ENCODE data around the gene ABHD17C.
A peak's percentile ranks its signal among the peaks of the same experiment; 100 is the strongest.

ABHD17C gene

GRCh38 chr15:80790236-80790635 is 95.1 kb downstream of the ABHD17C start:
- no peak for DNase-seq

DNA sequence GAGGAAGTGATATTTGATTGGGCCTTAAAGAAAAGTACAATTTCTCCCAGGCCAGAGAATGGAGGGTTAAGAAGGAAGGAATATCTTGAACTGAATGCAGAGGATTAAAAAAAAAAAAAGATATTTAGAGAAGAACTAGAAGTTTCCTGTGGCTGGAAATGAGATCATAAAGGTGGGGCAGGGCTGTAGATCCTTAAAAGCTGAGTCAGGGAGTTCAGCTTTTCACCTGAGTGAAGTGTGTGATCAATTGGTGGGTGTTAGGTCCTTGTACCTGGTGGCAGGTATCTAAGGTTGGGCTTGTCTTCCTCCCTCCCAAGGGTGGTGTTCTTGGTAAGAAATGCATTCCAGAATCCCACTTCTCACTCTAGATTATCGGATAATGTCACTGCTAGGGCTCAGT is 95.9 kb downstream of the ABHD17C start:
- DNase-seq = no peak

- DNase-seq = no peak
Observed at GRCh38 chr15:80796407-80796806, 101.3 kb downstream of the ABHD17C start.

GRCh38 chr15:80798911-80799310 is 103.8 kb downstream of the ABHD17C start:
- DNase-seq = no peak

DNA sequence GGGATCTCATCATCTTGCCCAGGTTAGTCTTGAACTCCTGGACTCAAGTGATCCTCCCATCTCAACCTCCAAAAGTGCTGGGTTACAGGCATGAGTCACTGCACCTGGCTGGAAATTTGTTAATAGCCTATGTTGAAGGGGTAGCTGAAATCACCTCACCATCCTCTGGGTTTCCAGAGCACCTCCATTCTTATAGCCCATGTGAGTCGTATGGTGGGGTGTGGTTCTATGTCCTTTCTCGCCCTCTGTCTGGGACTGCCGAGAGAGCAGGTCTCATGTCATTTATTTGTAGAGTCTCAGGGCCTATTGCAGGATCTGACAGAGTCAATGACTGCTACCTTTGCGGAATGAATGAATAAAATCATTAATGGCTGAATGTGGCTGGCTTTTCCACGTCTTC is 105.0 kb downstream of the ABHD17C start:
- no peak for DNase-seq

DNA sequence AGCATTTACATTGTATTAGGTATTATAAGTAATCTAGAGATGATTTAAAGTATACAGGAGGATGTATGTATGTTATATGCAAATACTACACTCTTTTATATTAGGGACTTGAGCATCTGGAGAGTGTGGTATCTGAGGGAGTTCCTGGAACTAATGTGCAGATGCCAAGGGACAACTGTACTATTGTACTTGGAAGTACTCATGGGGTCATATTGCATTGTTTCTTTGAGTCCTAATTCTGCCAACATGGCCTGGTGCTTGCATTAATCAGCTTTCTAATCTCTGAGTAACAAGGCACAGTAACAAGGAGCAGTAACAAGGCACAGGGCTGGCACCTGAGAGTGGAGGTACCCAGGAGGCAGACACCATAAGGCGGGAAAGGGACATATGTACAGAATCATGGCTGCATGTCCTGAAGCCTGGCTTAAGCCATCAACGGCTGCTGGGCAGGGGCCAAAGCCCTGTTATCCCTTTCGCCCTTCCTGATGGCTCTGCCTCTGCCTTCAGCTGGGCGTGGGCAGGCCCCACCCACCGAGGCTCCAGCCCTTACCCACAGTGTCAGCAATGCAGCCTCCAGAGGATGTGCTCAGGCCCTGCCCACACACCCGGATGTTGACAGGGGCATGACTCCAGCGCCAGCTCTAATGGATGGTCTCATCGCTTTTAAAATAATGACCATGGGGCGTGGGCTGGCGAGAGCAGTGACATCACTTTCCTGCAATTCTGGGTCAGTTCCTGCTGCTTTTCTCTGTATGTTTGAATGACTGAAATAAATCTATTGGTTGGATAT is 107.0 kb downstream of the ABHD17C start:
- DNase-seq = peak; percentile 24

GRCh38 chr15:80803580-80804525 is 108.7 kb downstream of the ABHD17C start:
- DNase-seq = no peak

- DNase-seq = peak; percentile 58
Observed at GRCh38 chr15:80804970-80805495, 109.9 kb downstream of the ABHD17C start.

Measured in NCI-H748 treated with DMSO at 0.1 percent for 48 hours (cell line).